Neural cell (in vitro differentiated cells): Measurements from ENCODE around the gene WDHD1.

ENCODE experiments used
- MXI1 ChIP-seq: fragments of 450-650 bp; conservative IDR thresholded peaks from 2 replicates; pipeline ENCODE4 v1.6.1; 2014; ENCODE audit warnings: antibody characterized with exemption, mild to moderate bottlenecking; ENCODE audit not compliant: poor library complexity, severe bottlenecking
- POLR2AphosphoS5 ChIP-seq: IDR thresholded peaks from 2 replicates; pipeline ENCODE4 v1.6.1; 2012
- TAF1 ChIP-seq: IDR thresholded peaks from 2 replicates; pipeline ENCODE4 v1.6.1; 2012; ENCODE audit warnings: low read depth
- TF ChIP-seq, protein P1 (sequence below): fragments of 450-650 bp; IDR thresholded peaks from 2 replicates; pipeline ENCODE4 v1.5.1; 2014; ENCODE audit warnings: antibody characterized with exemption, mild to moderate bottlenecking, moderate library complexity; ENCODE audit not compliant: poor library complexity, severe bottlenecking
- TF ChIP-seq, protein P2 (sequence below): IDR thresholded peaks from 2 replicates; pipeline ENCODE4 v1.6.1; 2012; ENCODE audit warnings: borderline replicate concordance

DNA sequence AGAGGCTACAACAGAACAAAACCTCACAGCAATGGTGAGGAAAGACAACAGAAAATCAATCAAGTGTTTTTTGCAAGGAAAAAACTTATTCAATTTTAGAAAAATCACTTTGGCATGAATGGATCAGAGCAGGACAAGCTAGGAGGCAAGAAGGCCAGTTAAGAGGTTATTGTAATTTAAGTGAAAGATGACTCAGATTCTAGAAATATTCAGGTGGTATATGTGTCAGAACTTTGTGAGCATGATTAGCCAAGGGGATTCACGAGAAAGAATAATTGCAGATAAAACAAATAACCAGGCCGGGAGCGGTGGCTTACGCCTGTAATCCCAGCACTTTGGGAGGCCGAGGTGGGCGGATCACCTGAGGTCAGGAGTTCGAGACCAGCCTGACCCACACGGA lies 137.0 kb downstream of the WDHD1 start:
- TF ChIP-seq, protein P1, sequence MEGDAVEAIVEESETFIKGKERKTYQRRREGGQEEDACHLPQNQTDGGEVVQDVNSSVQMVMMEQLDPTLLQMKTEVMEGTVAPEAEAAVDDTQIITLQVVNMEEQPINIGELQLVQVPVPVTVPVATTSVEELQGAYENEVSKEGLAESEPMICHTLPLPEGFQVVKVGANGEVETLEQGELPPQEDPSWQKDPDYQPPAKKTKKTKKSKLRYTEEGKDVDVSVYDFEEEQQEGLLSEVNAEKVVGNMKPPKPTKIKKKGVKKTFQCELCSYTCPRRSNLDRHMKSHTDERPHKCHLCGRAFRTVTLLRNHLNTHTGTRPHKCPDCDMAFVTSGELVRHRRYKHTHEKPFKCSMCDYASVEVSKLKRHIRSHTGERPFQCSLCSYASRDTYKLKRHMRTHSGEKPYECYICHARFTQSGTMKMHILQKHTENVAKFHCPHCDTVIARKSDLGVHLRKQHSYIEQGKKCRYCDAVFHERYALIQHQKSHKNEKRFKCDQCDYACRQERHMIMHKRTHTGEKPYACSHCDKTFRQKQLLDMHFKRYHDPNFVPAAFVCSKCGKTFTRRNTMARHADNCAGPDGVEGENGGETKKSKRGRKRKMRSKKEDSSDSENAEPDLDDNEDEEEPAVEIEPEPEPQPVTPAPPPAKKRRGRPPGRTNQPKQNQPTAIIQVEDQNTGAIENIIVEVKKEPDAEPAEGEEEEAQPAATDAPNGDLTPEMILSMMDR = no peak
- no peak for TF ChIP-seq TAF1
- TF ChIP-seq MXI1 = no peak
- TF ChIP-seq POLR2AphosphoS5 = no peak
- TF ChIP-seq, protein P2, sequence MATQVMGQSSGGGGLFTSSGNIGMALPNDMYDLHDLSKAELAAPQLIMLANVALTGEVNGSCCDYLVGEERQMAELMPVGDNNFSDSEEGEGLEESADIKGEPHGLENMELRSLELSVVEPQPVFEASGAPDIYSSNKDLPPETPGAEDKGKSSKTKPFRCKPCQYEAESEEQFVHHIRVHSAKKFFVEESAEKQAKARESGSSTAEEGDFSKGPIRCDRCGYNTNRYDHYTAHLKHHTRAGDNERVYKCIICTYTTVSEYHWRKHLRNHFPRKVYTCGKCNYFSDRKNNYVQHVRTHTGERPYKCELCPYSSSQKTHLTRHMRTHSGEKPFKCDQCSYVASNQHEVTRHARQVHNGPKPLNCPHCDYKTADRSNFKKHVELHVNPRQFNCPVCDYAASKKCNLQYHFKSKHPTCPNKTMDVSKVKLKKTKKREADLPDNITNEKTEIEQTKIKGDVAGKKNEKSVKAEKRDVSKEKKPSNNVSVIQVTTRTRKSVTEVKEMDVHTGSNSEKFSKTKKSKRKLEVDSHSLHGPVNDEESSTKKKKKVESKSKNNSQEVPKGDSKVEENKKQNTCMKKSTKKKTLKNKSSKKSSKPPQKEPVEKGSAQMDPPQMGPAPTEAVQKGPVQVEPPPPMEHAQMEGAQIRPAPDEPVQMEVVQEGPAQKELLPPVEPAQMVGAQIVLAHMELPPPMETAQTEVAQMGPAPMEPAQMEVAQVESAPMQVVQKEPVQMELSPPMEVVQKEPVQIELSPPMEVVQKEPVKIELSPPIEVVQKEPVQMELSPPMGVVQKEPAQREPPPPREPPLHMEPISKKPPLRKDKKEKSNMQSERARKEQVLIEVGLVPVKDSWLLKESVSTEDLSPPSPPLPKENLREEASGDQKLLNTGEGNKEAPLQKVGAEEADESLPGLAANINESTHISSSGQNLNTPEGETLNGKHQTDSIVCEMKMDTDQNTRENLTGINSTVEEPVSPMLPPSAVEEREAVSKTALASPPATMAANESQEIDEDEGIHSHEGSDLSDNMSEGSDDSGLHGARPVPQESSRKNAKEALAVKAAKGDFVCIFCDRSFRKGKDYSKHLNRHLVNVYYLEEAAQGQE = no peak
